Urothelium cell line (cell line): ENCODE measurements around the gene MRPL20.
"Not testable (repeated sequence)": the region's sequence is repeated elsewhere in the genome, so short reads cannot be mapped to it uniquely, and the experiment has no call there.

Source experiments
- DNase-seq: peaks from one replicate; pipeline ENCODE4 v3.0.0; 2011; ENCODE audit warnings: low spot score, mixed read lengths
- FAIRE-seq: peaks from 2 replicates; lab custom pipeline; 2011; peaks lifted over from hg19 to GRCh38; lab: Jason Lieb, UNC

The MRPL20 gene

DNA sequence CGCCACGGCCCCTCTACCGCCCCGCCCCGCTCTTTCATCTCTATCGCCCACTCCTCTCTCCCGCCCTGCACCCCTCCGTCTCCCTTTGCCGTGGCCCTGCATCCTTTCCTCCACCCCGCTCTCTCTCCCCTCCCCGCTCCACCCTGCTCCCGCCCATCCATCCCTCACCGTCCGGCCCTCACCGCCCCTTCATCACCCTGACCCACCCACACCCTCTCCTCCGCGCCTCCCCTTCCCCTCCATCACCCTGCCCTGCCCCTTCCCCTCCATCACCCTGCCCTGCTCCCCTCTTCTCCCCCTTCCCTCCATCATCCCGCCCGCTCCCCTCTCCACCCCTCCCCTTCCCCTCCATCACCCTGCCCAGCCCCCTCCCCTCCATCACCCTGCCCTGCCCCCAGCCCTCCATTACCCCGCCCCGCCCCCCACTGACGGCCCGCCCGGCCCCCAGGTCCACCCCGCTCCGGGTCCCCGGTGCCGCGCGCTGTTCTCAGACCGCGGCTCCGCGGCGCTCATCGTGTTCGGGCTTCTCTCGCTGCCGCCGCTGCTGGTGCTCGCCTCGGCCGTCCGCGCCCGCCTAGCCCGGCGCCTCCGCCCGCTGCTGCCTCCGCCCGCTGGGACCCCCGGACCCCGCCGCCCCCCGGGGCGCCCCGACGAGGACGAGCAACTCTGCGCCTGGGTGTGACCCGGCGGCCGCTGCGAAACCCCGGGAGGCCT is 20.2 kb upstream of the MRPL20 start:
- FAIRE-seq (peak; percentile 100), DNase-seq (no peak)

- DNase-seq: no peak
Observed at GRCh38 chr1:1426496-1427105, 19.5 kb upstream of the MRPL20 start.

DNA sequence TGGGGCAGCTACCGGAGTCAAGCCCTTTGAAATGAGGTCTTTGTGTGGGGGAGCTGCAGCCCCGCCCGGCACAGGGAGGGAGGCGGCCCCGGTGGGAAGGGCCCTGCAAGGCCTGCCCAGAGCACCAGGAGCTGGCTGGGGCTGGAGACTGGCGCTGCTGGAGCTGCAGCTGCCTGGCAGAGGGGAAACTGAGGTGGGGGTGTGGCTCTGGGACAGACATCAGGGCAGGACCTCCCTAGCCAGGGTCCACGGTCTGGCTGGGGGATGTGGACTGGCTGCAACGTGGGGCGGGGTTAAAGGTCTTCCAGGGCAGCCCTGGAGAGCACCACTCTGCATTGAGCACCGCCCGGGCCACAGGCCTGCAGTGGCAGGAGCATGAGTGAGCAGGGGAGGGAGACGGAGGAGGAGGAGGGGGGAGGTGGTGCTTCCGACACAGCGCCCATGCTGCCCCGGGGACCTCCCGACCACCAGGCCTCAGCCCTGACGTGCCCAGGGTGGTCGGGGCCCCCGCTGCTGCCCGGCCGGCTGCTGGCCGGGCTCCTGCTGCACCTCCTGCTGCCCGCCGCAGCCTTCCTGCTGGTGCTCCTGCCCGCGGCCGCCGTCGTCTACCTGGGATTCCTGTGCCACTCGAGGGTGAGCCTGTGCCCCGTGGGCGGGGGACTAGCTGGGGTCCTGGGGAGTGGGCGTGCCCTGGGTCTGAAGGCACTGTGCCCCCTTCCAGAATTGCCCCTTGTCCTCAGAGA is 18.8 kb upstream of the MRPL20 start:
- DNase-seq: no peak

More at GRCh38 chr1:1426496-1427105, 19.5 kb upstream of the MRPL20 start:
- FAIRE-seq: no peak

GRCh38 chr1:1425426-1425752 is 18.3 kb upstream of the MRPL20 start:
- DNase-seq (no peak), FAIRE-seq (no peak)

More for the DNA sequence above, 18.8 kb upstream of the MRPL20 start:
- no peak for FAIRE-seq

GRCh38 chr1:1424707-1425106 is 17.6 kb upstream of the MRPL20 start:
- DNase-seq (no peak), FAIRE-seq (no peak)

GRCh38 chr1:1423245-1423597 is 16.1 kb upstream of the MRPL20 start:
- DNase-seq: no peak
- FAIRE-seq: no peak

DNA sequence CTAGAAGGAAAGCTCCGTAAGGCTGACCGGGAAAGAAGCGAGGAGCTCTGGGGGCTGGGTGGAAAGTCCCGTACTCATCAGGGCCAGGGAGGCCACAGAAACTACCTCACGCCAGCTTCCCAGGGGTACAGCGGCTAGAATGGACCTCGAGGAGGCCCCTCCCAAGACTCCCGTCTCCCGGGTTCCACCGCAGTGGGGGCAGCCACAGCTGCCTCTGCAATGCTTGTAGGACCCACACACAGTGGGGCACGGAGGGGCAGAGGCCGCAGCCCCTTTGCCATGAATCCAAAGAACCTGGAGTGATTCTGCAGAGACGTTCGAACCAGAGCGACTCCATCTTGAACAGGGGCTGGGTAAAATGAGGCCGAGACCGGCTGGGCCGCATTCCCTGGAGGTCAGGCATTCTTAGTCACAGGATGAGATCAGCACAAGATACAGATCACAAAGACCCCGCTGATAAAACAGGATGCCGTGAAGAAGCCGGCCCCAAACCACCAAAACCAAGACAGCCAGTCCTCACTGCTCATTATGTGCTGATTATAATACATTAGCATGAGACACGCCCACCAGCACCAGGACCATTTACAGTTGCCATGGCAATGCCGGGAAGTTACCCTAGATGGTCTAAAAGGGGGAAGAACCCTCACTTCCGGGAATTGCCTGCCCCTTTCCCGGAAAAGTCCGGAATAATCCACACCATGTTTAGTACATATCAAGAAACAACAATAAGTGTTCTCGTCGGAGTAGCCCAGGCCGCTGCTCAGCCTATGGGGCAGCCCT is 15.6 kb upstream of the MRPL20 start:
- DNase-seq (no peak), FAIRE-seq (no peak)

GRCh38 chr1:1421907-1422464 is 14.9 kb upstream of the MRPL20 start:
- FAIRE-seq (no peak), DNase-seq (no peak)

DNA sequence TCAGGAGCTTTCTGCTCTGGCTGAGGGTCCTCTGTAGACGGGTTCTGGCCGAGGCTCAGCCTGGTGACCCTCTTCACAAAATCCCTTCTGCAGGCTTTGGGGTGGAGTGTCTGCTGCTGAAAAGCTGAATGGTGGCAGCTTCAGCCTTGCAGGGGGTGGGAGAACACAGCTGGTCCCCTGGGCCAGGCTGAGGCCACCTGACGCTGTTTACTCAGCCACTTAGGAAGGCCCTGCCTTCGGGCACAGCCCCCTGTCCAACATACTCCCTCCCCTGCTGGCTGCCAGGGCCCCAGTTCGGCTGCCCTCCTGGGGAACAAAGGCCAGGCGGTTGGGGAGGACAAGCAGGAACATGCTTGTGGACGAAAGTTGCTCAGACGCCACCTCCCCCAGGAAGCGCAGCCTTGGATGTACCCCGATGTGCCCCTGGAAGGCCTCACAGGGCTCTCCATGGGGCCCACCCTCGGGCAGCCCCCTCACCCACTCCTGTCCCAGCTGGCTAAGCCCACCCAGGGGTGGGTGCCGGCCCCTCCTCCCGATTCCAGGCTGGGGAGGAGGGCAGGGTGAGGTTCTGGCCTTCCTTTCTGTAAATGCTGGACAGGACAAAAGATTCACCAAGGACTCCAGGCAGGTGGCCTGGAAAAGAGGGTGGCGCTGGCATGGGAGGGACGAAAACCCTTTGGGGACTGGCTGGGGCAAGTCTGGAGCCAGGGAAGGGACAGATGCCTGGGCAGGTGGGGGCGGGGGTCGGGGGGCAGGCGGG is 14.2 kb upstream of the MRPL20 start, which contains the start of gene ANKRD65:
ANKRD65 (minus strand) TSS at position 130 of the 760 bp plus-strand sequence. CDS start 271 bp downstream, outside the sequence.
- FAIRE-seq (no peak), DNase-seq (no peak)

DNA sequence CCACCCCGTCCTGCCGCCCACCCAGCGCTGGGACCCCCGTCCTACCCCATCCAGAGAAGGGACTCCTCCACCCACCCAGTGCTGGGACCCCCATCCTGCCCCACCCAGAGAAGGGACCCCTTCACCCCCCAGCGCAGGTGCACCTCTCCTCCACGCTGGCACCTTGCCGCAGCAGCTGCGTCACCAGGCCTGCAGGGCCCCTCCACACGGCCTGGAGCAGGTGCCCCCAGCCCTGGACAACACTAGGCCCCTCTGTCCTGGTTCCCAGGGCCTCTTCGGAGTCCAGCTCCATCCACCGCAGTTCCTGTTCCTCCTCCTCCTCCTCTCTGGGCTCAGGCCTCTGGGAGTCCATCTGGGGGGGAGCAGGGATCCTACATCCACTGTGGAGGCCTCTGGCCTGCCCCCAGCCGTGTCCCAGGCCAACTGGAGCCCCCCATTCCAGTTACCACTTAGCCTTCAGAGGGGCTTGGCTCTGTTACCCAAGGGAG is 13.6 kb upstream of the MRPL20 start:
- DNase-seq (no peak), FAIRE-seq (no peak)

- DNase-seq: no peak
Observed at GRCh38 chr1:1419813-1420653, 12.9 kb upstream of the MRPL20 start.

GRCh38 chr1:1419363-1419812 is 12.3 kb upstream of the MRPL20 start:
- no peak for DNase-seq
- no peak for FAIRE-seq

More at GRCh38 chr1:1419813-1420653, 12.9 kb upstream of the MRPL20 start:
- no peak for FAIRE-seq

GRCh38 chr1:1418464-1419362 is 11.6 kb upstream of the MRPL20 start:
- FAIRE-seq (no peak), DNase-seq (no peak)

DNA sequence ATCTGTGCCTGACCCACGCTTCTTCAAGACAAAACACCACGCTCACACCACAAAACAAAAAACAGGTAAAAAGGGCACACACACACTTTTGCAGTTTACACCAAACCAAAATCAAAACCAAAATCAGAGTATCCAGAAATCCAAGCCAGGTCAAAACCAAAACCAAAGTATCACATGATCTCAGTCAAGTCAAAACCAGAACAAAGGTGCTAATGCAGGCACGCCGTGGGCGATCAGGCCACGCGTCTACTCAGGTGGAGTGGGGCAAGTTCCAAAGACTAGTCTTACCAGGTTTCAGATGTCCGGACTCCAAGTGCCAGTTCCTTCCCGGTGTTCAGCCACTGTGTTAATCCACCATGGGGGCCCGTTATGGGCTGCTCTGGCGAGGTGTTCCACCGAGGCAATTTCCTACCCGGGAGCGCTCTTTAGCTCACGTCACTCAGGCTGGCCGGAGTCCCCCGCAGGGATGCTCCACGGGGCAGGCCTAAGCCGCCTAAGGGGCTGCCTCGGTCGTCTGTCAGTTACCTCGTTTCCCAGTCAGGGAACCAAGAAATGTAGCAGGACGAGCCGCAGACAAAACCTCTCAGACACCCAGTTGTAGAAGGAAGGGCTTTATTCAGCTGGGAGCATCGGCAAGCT is 10.9 kb upstream of the MRPL20 start:
- FAIRE-seq, DNase-seq: not testable (repeated sequence)

DNA sequence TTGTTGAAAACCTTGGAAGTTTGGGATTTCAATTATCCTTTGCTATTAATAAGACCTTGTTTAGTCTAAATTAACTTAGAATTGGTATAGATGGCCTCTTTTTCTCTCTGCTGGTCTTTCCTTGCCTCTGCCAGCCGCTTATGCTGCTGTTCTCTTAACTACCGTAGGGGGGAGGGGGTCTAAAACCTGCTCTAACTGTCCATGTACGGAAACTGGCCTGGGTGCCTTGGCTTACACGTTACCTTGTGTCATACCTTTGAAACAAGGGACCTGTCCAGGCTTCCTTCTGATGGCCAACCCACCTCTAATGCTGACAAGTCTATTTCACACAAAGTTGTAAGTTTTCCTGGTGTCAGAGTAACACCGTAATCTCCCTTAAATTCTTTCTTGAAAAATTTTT is 10.3 kb upstream of the MRPL20 start:
- not testable (repeated sequence) for DNase-seq, FAIRE-seq

DNA sequence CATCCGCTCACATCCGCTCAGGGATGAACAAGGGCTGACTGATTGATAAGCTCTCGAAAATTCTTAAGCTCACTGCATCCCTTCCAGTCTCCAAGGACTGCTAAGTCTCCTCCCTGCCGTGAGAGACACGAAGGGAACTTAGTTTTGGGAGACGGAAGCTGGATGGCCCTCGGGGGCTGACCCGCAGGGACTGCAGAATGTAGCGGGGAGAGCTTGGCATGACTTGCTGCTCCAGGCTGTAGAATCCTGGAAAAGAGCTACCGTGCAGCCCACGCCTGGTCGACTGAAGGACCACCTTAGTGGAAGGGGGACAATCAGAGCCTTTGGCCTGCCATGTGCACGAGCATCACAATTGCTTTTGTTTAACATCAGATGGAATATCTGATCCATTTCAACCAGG is 8.7 kb upstream of the MRPL20 start:
- no peak for FAIRE-seq

DNA sequence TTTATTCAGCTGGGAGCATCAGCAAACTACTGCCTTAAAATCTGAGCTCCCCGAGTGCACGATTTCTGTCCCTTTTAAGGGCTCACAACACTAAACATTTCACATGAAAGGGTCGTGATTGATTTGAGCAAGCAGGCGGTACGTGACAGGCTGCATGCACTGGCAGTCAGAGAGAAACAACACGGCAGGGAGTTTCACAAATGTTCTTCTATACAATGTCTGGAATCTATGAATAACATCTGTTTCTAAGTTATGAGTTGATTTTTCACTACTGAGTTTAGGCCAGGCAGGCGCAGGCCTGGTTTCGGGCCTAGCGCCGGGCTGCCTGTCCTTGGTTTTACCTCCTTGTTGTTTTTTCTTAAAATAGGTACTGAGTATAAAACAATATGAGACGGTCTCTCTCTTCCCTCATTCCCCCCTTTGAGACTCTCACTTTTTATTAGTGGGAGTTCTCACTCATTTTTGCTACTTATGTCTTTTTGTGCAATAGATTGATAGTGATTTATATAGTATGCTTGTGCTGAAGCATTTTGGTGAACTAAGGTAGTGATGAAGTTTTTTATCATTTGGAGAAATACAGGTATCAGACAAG is 5.3 kb upstream of the MRPL20 start:
- DNase-seq, FAIRE-seq: not testable (repeated sequence)

More for the DNA sequence above, 8.7 kb upstream of the MRPL20 start:
- DNase-seq: no peak
